Mesenchymal stem cell (in vitro differentiated cells and primary cell): ENCODE data around the gene APOE.

Experiments used
- DNase-seq: peaks from one replicate; pipeline ENCODE4 v3.0.0-alpha.2; 2013
- H2AFZ ChIP-seq: one replicate; pipeline ENCODE4 v1.6.1; 2013; ENCODE audit warnings: low read depth, mild to moderate bottlenecking, control low read depth, inconsistent platforms, low read length, moderate library complexity
- H2AK5ac ChIP-seq: 2 replicates; pipeline ENCODE4 v1.6.1; 2013; ENCODE audit warnings: low read length, moderate library complexity, mild to moderate bottlenecking, inconsistent platforms; ENCODE audit not compliant: severe bottlenecking
- H2BK120ac ChIP-seq: one replicate; pipeline ENCODE4 v1.6.1; 2013; ENCODE audit warnings: low read depth, mild to moderate bottlenecking, inconsistent platforms, low read length, moderate library complexity
- H2BK12ac ChIP-seq, 2 experiments: one replicate each; pipeline ENCODE4 v1.6.1; 2013; ENCODE audit warnings: inconsistent platforms in 2 of 2, low read length in 2 of 2, mild to moderate bottlenecking in 2 of 2, moderate library complexity in 2 of 2, control low read depth in 1 of 2
- H2BK15ac ChIP-seq: one replicate; pipeline ENCODE4 v1.6.1; 2013; ENCODE audit warnings: mild to moderate bottlenecking, low read depth, inconsistent platforms; ENCODE audit not compliant: poor library complexity, severe bottlenecking
- H2BK5ac ChIP-seq: 2 replicates; pipeline ENCODE4 v1.6.1; 2013; ENCODE audit warnings: low read depth, mild to moderate bottlenecking, low read length, control low read depth, inconsistent platforms; ENCODE audit not compliant: poor library complexity, severe bottlenecking
- H3K14ac ChIP-seq, 2 experiments: one replicate each; pipeline ENCODE4 v1.6.1; 2013; ENCODE audit warnings: inconsistent platforms in 2 of 2, low read length in 2 of 2, control low read depth in 1 of 2, mild to moderate bottlenecking in 1 of 2, moderate library complexity in 1 of 2
- H3K18ac ChIP-seq, 2 experiments: one replicate each; pipeline ENCODE4 v1.6.1; 2013; ENCODE audit warnings: inconsistent platforms in 2 of 2, low read length in 2 of 2, control low read depth in 1 of 2, low read depth in 1 of 2, mild to moderate bottlenecking in 1 of 2
- H3K23ac ChIP-seq, 2 experiments: one replicate each; pipeline ENCODE4 v1.6.1; 2013; ENCODE audit warnings: inconsistent platforms in 2 of 2, low read length in 2 of 2, mild to moderate bottlenecking in 2 of 2, moderate library complexity in 2 of 2, control low read depth in 1 of 2
- H3K27ac ChIP-seq: 2 replicates; pipeline ENCODE4 v1.5.1; 2013; ENCODE audit warnings: mild to moderate bottlenecking, moderate library complexity, low read length, control low read depth, inconsistent platforms; ENCODE audit not compliant: poor library complexity, severe bottlenecking
- H3K27me3 ChIP-seq, 2 experiments: 2 replicates each; pipeline versions ENCODE4 v1.6.1 to v1.7.0; 2013; ENCODE audit warnings: low read length in 2 of 2, mild to moderate bottlenecking in 2 of 2, moderate library complexity in 2 of 2, control low read depth in 1 of 2, inconsistent platforms in 1 of 2; ENCODE audit not compliant: control insufficient read depth in 1 of 2, insufficient read depth in 1 of 2
- H3K36me3 ChIP-seq, 2 experiments: 2 replicates each; pipeline versions ENCODE4 v1.6.1 to v1.7.0; 2013; ENCODE audit warnings: low read length in 2 of 2, control low read depth in 1 of 2, inconsistent platforms in 1 of 2, low read depth in 1 of 2, mild to moderate bottlenecking in 1 of 2; ENCODE audit not compliant: insufficient read depth in 2 of 2, control insufficient read depth in 1 of 2
- H3K4ac ChIP-seq, 2 experiments: one replicate each; pipeline ENCODE4 v1.6.1; 2013; ENCODE audit warnings: inconsistent platforms in 2 of 2, low read length in 2 of 2, mild to moderate bottlenecking in 2 of 2, moderate library complexity in 2 of 2, control low read depth in 1 of 2, low read depth in 1 of 2
- H3K4me1 ChIP-seq: 2 replicates; pipeline ENCODE4 v1.6.1; 2013; ENCODE audit warnings: low read depth, low read length, control low read depth; ENCODE audit not compliant: control insufficient read depth, insufficient read depth
- H3K4me2 ChIP-seq: 2 replicates; pipeline ENCODE4 v1.6.1; 2013; ENCODE audit warnings: low read length, mild to moderate bottlenecking, inconsistent platforms; ENCODE audit not compliant: poor library complexity, severe bottlenecking
- H3K4me3 ChIP-seq, 2 experiments: 2 replicates each; pipeline versions ENCODE4 v1.5.1 to v1.7.0; 2013; ENCODE audit warnings: low read length in 2 of 2, mild to moderate bottlenecking in 2 of 2, control low read depth in 1 of 2, low read depth in 1 of 2; ENCODE audit not compliant: insufficient read depth in 1 of 2
- H3K79me1 ChIP-seq: replicated peaks from 2 replicates; pipeline ENCODE4 v1.6.1; 2013; ENCODE audit warnings: mild to moderate bottlenecking, control low read depth, low read length, inconsistent platforms; ENCODE audit not compliant: poor library complexity, severe bottlenecking
- H3K9ac ChIP-seq: 2 replicates; pipeline ENCODE4 v1.7.0; 2013; ENCODE audit warnings: mild to moderate bottlenecking, low read length, moderate library complexity
- H3K9me3 ChIP-seq: 2 replicates; pipeline ENCODE4 v1.7.0; 2013; ENCODE audit warnings: mild to moderate bottlenecking, low read length; ENCODE audit not compliant: control insufficient read depth
- H4K8ac ChIP-seq: one replicate; pipeline ENCODE4 v1.6.1; 2013; ENCODE audit warnings: inconsistent platforms, mild to moderate bottlenecking, low read length, moderate library complexity
- H4K91ac ChIP-seq: one replicate; pipeline ENCODE4 v1.6.1; 2013; ENCODE audit warnings: mild to moderate bottlenecking, low read length, inconsistent platforms
- WGBS: methylation state at CpG from one replicate; pipeline ENCODE4 v1.1.7; 2013; ENCODE audit warnings: mixed read lengths; 5-methylcytosine and 5-hydroxymethylcytosine counted together

APOE gene

GRCh38 chr19:44948237-44948636 lies 42.6 kb downstream of the APOE start:
- Histone ChIP-seq H3K14ac (no peak overlapping the region), H3K9ac (no peak overlapping the region), H2BK120ac (no peak overlapping the region), H2BK5ac (no peak overlapping the region), H3K4me1 (peaks cover 1% of the 10 kb centered on the region), H3K36me3 (peaks cover 4 to 15% of the 10 kb centered on the region in 2 experiments), H2AFZ (no peak overlapping the region), H4K8ac (no peak overlapping the region), H2AK5ac (no peak overlapping the region), H3K4me3 (no peak overlapping the region), H3K9me3 (no peaks in the 10 kb centered on the region), H3K4ac (no peak overlapping the region), H3K23ac (no peak overlapping the region), H3K27me3 (no peaks in the 10 kb centered on the region), H3K4me2 (no peak overlapping the region), H3K79me1 (peaks cover 5% of the 10 kb centered on the region), H2BK12ac (no peak overlapping the region), H3K27ac (no peak overlapping the region), H4K91ac (peak overlapping the region; percentile 11), H3K18ac (no peak overlapping the region), H2BK15ac (no peak overlapping the region)
- 78% methylated on average over 2 of the region's 5 CpGs for WGBS
- DNase-seq: no peak

- Histone ChIP-seq H2BK12ac (no peak overlapping the region), H3K23ac (no peak overlapping the region), H3K18ac (no peak overlapping the region), H3K14ac (no peak overlapping the region), H3K4me1 (peaks cover 4% of the 10 kb centered on the region), H3K9ac (peak overlapping the region; percentile 21), H2AK5ac (no peak overlapping the region), H3K4me2 (no peak overlapping the region), H3K79me1 (peaks cover 9% of the 10 kb centered on the region), H4K91ac (no peak overlapping the region), H3K27ac (no peak overlapping the region), H2BK5ac (no peak overlapping the region), H4K8ac (no peak overlapping the region), H3K27me3 (no peaks in the 10 kb centered on the region), H2BK15ac (no peak overlapping the region), H2BK120ac (no peak overlapping the region), H3K36me3 (peaks cover 4 to 15% of the 10 kb centered on the region in 2 experiments), H3K9me3 (no peaks in the 10 kb centered on the region), H3K4me3 (no peak overlapping the region), H2AFZ (no peak overlapping the region), H3K4ac (no peak overlapping the region)
- DNase-seq: no peak
- 94% methylated on average over 5 of the region's 5 CpGs for WGBS
Measured at GRCh38 chr19:44948763-44949374, 43.3 kb downstream of the APOE start.

GRCh38 chr19:44949550-44949949 lies 44.0 kb downstream of the APOE start:
- no peak overlapping the region for H3K23ac ChIP-seq
- H2AFZ ChIP-seq: no peak overlapping the region
- H2BK5ac ChIP-seq: no peak overlapping the region
- no peak overlapping the region for H3K4ac ChIP-seq
- no peak overlapping the region for H3K14ac ChIP-seq
- DNase-seq: no peak
- H3K79me1 ChIP-seq: peaks cover 9% of the 10 kb centered on the region
- no peak overlapping the region for H3K27ac ChIP-seq
- no peak overlapping the region for H2AK5ac ChIP-seq
- H3K18ac ChIP-seq: no peak overlapping the region
- H3K4me3 ChIP-seq: no peak overlapping the region
- H2BK120ac ChIP-seq: no peak overlapping the region
- no peaks in the 10 kb centered on the region for H3K27me3 ChIP-seq
- H4K8ac ChIP-seq: no peak overlapping the region
- no peaks in the 10 kb centered on the region for H3K9me3 ChIP-seq
- 90% methylated on average over 9 of the region's 9 CpGs for WGBS
- H2BK12ac ChIP-seq: no peak overlapping the region
- H2BK15ac ChIP-seq: no peak overlapping the region
- H4K91ac ChIP-seq: no peak overlapping the region
- peaks cover 5% of the 10 kb centered on the region for H3K4me1 ChIP-seq
- peaks cover 4 to 15% of the 10 kb centered on the region in 2 experiments for H3K36me3 ChIP-seq
- peak overlapping the region; percentile 21 for H3K9ac ChIP-seq
- H3K4me2 ChIP-seq: no peak overlapping the region

- no peak overlapping the region for H2BK5ac ChIP-seq
- peak overlapping the region in 1 of 2 experiments; percentile 43 for H3K4me3 ChIP-seq
- H3K4me2 ChIP-seq: peak overlapping the region; percentile 31
- no peak overlapping the region for H3K4ac ChIP-seq
- DNase-seq: peak; percentile 84
- H4K91ac ChIP-seq: no peak overlapping the region
- no peak overlapping the region for H3K23ac ChIP-seq
- 65% methylated on average over 12 of the region's 13 CpGs for WGBS
- no peak overlapping the region for H2BK15ac ChIP-seq
- no peaks in the 10 kb centered on the region for H3K27me3 ChIP-seq
- peaks cover 9% of the 10 kb centered on the region for H3K4me1 ChIP-seq
- H3K9ac ChIP-seq: peak overlapping the region; percentile 59
- no peak overlapping the region for H3K14ac ChIP-seq
- H3K18ac ChIP-seq: no peak overlapping the region
- peak overlapping the region in 1 of 2 experiments; percentile 19 for H2BK12ac ChIP-seq
- H4K8ac ChIP-seq: peak overlapping the region; percentile 5
- H2AK5ac ChIP-seq: no peak overlapping the region
- peaks cover 4 to 15% of the 10 kb centered on the region in 2 experiments for H3K36me3 ChIP-seq
- H3K27ac ChIP-seq: no peak overlapping the region
- no peaks in the 10 kb centered on the region for H3K9me3 ChIP-seq
- no peak overlapping the region for H2AFZ ChIP-seq
- peaks cover 9% of the 10 kb centered on the region for H3K79me1 ChIP-seq
- H2BK120ac ChIP-seq: no peak overlapping the region
Measured at GRCh38 chr19:44951179-44952159, 45.9 kb downstream of the APOE start.
